Measurements from ENCODE around the gene RBM7.

Gene RBM7

DNA sequence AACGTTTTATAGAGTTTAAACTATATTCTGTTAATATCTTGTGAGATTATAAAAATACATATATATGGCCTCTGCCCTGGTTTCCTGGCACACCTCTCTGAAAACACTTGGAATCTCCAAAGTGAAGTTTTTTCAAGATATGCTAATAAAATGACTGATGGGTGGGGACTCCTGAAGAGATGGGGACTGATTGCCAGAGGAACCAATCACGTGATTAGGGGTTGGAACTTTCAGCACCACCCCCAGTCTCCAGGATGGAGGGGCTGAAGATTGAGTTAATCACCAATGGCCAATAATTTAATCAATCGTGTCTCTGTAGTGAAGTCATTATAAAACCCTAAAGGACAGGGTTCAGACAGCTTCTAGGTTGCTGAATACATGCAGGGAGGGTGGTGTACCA, 37.5 kb upstream of the RBM7 start:
- H3K4me3 ChIP-seq (ENCODE audit: low read length) = no peak overlapping the region
- TF ChIP-seq CTCF (conservative IDR thresholded peaks at IDR 0.05; ENCODE audit: low read depth, low read length) = no peak
- no peak for DNase-seq (ENCODE audit: low read depth)

DNA sequence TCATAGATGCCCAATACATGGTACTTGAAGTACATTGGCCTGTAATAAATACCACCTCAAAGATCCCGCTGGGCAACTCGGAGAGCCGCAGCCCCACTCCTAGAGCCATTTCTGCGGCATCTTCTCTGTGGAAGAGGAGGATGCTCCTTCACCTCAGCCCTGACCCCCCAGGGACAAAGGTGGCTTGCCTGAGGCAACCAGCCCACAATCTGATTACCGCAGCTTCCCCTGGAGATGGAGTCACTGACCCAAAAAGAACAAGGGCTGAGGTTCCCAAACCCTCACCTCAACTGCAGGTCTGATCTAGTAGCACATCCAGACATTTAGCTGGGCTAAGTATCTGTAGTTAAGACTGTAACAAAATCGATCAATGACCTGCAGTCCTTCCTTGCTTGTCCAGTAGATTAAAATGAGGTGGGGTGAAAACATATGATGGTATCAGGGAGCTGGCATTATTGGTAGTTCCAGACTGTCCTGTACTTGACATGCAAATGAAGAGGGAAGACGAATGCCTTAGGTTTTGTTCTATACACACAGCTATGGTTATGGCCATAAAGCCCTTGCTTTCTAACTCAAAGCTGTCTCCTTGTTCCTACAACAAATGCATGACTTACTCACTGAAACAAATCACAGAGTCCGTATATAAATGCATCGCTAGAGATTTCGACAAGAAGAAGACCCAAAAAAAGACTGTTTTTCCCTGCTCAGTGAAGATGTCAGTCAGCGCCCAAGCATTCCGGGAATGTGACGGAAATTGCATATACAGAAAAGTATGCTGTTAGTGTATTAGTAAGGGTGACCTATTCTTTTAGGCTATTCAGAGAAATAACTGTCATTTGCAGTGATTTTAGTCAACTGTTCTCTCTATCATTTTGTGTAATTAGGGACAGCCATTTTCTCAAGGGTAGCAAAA, 33.9 kb upstream of the RBM7 start:
- no peak for TF ChIP-seq CTCF (conservative IDR thresholded peaks at IDR 0.05; ENCODE audit: low read depth, low read length)
- peak; percentile 23 for DNase-seq (ENCODE audit: low read depth)
- peak overlapping the region; percentile 1 for H3K4me3 ChIP-seq (ENCODE audit: low read length)

GRCh38 chr11:114367244-114367957, 33.1 kb upstream of the RBM7 start:
- DNase-seq (ENCODE audit: low read depth) = no peak
- no peak for TF ChIP-seq CTCF (conservative IDR thresholded peaks at IDR 0.05; ENCODE audit: low read depth, low read length)
- H3K4me3 ChIP-seq (ENCODE audit: low read length) = peak overlapping the region; percentile 1

- H3K4me3 ChIP-seq (ENCODE audit: low read length) = no peak overlapping the region
- DNase-seq (ENCODE audit: low read depth) = no peak
- TF ChIP-seq CTCF (conservative IDR thresholded peaks at IDR 0.05; ENCODE audit: low read depth, low read length) = no peak
Measured at GRCh38 chr11:114368918-114369680, 31.4 kb upstream of the RBM7 start.

DNA sequence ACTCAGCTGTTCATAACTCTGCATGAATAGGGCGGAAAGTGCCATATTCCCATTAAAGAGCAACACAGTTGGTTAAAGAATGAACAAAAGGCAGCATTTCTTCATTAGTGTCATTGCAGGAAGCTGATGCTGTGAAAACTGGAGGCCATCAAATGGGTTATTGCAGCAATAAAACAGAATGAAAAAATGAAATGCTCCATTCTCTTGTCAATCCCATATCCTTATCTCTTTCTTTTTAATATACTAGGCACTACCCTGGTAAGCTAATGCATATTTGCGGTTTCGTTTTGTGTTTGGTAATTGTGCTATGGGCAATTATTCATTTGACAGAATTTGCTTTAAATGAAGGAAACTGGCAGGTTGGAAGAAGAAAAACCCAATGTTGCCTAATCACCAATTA, 25.4 kb upstream of the RBM7 start:
- DNase-seq (ENCODE audit: low read depth) = no peak
- no peak overlapping the region for H3K4me3 ChIP-seq (ENCODE audit: low read length)
- no peak for TF ChIP-seq CTCF (conservative IDR thresholded peaks at IDR 0.05; ENCODE audit: low read depth, low read length)

GRCh38 chr11:114377612-114378267, 22.7 kb upstream of the RBM7 start:
- no peak for DNase-seq (ENCODE audit: low read depth)
- no peak overlapping the region for H3K4me3 ChIP-seq (ENCODE audit: low read length)
- TF ChIP-seq CTCF (conservative IDR thresholded peaks at IDR 0.05; ENCODE audit: low read depth, low read length) = no peak
